ENCODE measurements around the gene SCMH1.

DNA sequence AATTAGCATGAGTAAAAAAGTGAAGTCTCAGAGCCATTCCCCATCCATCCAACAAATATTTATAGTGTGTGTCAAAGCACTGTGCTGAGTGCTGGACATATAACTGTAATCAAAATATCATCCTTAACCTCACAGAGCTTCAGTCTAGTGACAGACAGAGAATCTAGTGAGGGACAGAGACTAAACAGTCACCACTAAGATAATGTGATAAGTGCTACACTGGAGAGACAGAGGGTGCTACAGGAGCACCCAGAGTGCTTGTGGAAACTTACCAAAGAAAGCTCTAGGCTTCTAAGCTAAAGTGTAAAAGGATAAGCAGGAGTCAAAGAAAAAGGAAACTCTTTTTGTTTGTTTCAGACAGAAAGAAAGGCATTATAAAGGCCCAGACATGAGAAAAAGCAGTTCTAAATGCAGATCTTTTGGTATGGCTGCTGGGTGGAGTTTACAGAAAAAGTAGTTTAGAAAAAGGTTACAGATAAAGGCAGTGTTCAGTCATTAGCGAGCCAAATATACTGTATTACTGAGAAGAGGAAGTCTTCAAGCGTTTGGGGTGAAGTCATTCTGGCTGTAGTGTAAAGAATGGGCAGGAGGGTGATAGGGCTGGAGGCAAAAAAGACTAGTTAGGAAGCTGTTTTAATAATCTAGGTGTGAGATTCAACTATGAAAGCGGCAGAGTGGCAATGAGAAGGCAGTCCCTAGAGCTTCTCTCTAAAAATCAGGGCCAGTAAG, 83.8 kb downstream of the SCMH1 start:
- TF ChIP-seq MAFK (IDR thresholded peaks at IDR 0.05; ENCODE audit: low read depth, low read length) (no peak), POLR2A (IDR thresholded peaks at IDR 0.05; ENCODE audit: low read depth, low read length) (no peak), RCOR1 (IDR thresholded peaks at IDR 0.05; ENCODE audit: insufficient replicate concordance, low read length) (no peak)
- TF ChIP-seq, protein P1, sequence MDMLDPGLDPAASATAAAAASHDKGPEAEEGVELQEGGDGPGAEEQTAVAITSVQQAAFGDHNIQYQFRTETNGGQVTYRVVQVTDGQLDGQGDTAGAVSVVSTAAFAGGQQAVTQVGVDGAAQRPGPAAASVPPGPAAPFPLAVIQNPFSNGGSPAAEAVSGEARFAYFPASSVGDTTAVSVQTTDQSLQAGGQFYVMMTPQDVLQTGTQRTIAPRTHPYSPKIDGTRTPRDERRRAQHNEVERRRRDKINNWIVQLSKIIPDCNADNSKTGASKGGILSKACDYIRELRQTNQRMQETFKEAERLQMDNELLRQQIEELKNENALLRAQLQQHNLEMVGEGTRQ (IDR thresholded peaks at IDR 0.05; ENCODE audit: low read depth, low read length) = no peak

All from IMR-90 (cell line).